Measurements from ENCODE around the gene ENPP1. TPM values are rescaled to one million over a fixed set of nuclear protein-coding genes. Genes with fewer than 3 reads are reported as not detected.
A peak's percentile ranks its signal among the peaks of the same experiment; 100 is the strongest.

The ENPP1 gene
- total and polyA plus RNA-seq, 2 of the 4 experiments (the other 2 are of a cell fraction): 10.9 to 38.9 TPM

DNA sequence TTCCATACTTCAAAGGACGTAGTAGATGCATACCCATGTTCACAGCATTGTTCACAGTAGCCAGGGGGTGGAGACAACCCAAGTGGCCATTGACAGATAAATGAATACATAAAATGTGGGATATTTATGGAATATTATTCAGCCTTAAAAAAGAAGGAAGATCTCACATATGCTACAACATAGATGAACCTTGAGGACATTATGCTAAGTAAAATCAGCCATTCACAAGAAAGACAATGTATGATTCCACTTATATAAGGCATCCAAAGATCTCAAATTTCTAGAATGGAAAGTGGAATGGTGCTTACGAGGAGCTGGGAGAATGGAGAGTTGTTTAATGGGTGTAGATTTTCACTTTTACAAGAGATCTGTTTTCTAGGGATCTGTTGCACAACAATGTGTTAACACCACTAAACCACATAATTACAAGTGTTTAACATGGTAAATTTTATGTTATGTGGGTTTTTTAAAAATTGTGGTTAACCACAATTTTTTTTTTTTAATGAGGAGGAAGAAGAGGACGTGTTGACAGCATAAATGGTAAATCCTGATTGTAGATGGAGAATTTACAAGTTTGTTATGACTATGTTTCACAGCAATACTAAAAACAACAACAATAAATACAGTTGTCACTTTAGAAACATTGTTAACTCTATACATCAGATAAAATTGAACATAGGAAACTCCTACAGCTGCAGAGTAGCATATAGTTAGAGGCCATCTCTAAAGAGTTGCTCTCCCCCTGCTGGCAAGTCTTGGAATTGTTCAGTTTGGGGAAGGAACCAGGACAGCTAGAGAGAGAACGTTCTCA, 101.8 kb downstream of the ENPP1 start:
- in situ Hi-C loops (cut with MboI; ENCODE audit: low sequenced_read_pairs): loop anchor here (5.0 kb wide), 1 partner anchor 217 kb away; no protein-coding TSS in a partner anchor

More for the DNA sequence above, 101.8 kb downstream of the ENPP1 start:
- no peak overlapping the region for H2AK5ac ChIP-seq (ENCODE audit: low read depth, low read length)
- no peak for TF ChIP-seq POLR2A (IDR thresholded peaks at IDR 0.05; ENCODE audit: low read depth, low read length)
- peak; percentile 86 for TF ChIP-seq RAD21 (IDR thresholded peaks at IDR 0.05; ENCODE audit: low read length)
- TF ChIP-seq MXI1 (IDR thresholded peaks at IDR 0.05; ENCODE audit: borderline replicate concordance, low read depth, low read length): no peak
- TF ChIP-seq, protein P1, sequence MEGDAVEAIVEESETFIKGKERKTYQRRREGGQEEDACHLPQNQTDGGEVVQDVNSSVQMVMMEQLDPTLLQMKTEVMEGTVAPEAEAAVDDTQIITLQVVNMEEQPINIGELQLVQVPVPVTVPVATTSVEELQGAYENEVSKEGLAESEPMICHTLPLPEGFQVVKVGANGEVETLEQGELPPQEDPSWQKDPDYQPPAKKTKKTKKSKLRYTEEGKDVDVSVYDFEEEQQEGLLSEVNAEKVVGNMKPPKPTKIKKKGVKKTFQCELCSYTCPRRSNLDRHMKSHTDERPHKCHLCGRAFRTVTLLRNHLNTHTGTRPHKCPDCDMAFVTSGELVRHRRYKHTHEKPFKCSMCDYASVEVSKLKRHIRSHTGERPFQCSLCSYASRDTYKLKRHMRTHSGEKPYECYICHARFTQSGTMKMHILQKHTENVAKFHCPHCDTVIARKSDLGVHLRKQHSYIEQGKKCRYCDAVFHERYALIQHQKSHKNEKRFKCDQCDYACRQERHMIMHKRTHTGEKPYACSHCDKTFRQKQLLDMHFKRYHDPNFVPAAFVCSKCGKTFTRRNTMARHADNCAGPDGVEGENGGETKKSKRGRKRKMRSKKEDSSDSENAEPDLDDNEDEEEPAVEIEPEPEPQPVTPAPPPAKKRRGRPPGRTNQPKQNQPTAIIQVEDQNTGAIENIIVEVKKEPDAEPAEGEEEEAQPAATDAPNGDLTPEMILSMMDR (conservative IDR thresholded peaks at IDR 0.05; ENCODE audit: low read depth, low read length): peak; percentile 86
- no peak for TF ChIP-seq MAZ (IDR thresholded peaks at IDR 0.05; ENCODE audit: borderline replicate concordance, low read depth, low read length)
- TF ChIP-seq SMC3 (IDR thresholded peaks at IDR 0.05; ENCODE audit: low read depth, low read length): peak; percentile 93
- H4K8ac ChIP-seq (ENCODE audit: low read depth in 2 of 2, low read length in 2 of 2): no peak overlapping the region
- no peaks in the 10 kb centered on the region for H3K36me3 ChIP-seq (ENCODE audit: control insufficient read depth, insufficient read depth, low read length)
- H3K9me3 ChIP-seq (ENCODE audit: control insufficient read depth, insufficient read depth, low read length): no peaks in the 10 kb centered on the region
- no peaks in the 10 kb centered on the region for H4K20me1 ChIP-seq (ENCODE audit: insufficient read depth, low read length)
- dilution Hi-C loops (cut with HindIII; ENCODE audit: low sequenced_read_pairs, unreplicated experiment): no loop called here
- DNase-seq: peak; percentile 72
- H2BK120ac ChIP-seq (ENCODE audit: low read depth, low read length): no peak overlapping the region
- no peak overlapping the region for H3K56ac ChIP-seq (ENCODE audit: extremely low read depth, insufficient read depth, low read length)
- H3K23ac ChIP-seq (ENCODE audit: low read depth, low read length): no peak overlapping the region
- H3K18ac ChIP-seq (ENCODE audit: low read depth, low read length): no peak overlapping the region
- H2BK15ac ChIP-seq (ENCODE audit: low read depth, low read length): no peak overlapping the region
- H2BK20ac ChIP-seq (ENCODE audit: low read depth, low read length): no peak overlapping the region
- H4K91ac ChIP-seq (ENCODE audit: insufficient read depth, low read depth, low read length): no peak overlapping the region
- H2AK9ac ChIP-seq (replicated peaks; ENCODE audit: low read depth, low read length, poor library complexity): no peak overlapping the region
- H3K14ac ChIP-seq (replicated peaks; ENCODE audit: low read depth, low read length): no peak overlapping the region
- ATAC-seq (ENCODE audit: low read depth): peak; percentile 89
- no peak overlapping the region for H4K5ac ChIP-seq (ENCODE audit: low read depth, low read length)
- H3K4me2 ChIP-seq (ENCODE audit: low read depth, low read length): no peak overlapping the region
- H3K4me1 ChIP-seq (ENCODE audit: control insufficient read depth, insufficient read depth, low read length): peaks cover 3% of the 10 kb centered on the region
- CTCF ChIA-PET: interaction anchor here (0.6 to 2.4 kb wide), 11 partner anchors 45 to 573 kb away, joined by 3 to 30 read pairs (median 3); no protein-coding TSS in a partner anchor
- no peak overlapping the region for H3K27ac ChIP-seq (ENCODE audit: insufficient read depth, low read length)
- H3K27me3 ChIP-seq (ENCODE audit: control insufficient read depth, insufficient read depth, low read length): no peaks in the 10 kb centered on the region
- intact Hi-C loops (cut with micrococcal nuclease): loop anchor here (5.0 kb wide), 3 partner anchors 102 to 217 kb away; partner anchors contain the start of gene ENPP1
- no peak overlapping the region for H3K9ac ChIP-seq (ENCODE audit: low read depth, low read length)
- H3K79me1 ChIP-seq (ENCODE audit: low read depth in 1 of 2, low read length in 2 of 2): no peaks in the 10 kb centered on the region
- BruUV-seq (replicated peaks): no TSS peak
- H3K4ac ChIP-seq (ENCODE audit: low read depth, low read length): no peak overlapping the region
- POLR2A ChIA-PET (ENCODE audit: unreplicated experiment): no interaction called here
- 100% methylated on average over 1 of the region's 4 CpGs; no CpG with 5 or more reads in 1 of the 2 experiments for WGBS, 2 experiments (ENCODE audit: extremely low coverage in 2 of 2, insufficient read length in 1 of 2)
- H3K9me1 ChIP-seq (ENCODE audit: insufficient read depth, low read length): 0 out of 2 replicates have a peak, but pooled peaks cover 3% of the 10 kb centered on the region
- no peak overlapping the region for H2BK5ac ChIP-seq (ENCODE audit: low read depth, low read length, poor library complexity, severe bottlenecking)
- no peak overlapping the region for H2AFZ ChIP-seq (replicated peaks; ENCODE audit: low read length, poor library complexity)
- no peak overlapping the region for H3K4me3 ChIP-seq (ENCODE audit: insufficient read depth, low read depth, low read length)

Data from IMR-90 (cell line).